WTC11 (cell line): Measurements from ENCODE around the gene CREB1. TPM values are rescaled to one million over a fixed set of nuclear protein-coding genes. Genes with fewer than 3 reads are reported as not detected.

Source experiments
- ATAC-seq: fragments of 200-7000 bp; cut with Tn5 transposase; 2 replicates; pipeline ENCODE4 v1.10.0; 2021; ENCODE audit warnings: mild to moderate bottlenecking, moderate library complexity
- Bru-seq: library from RNA; stranded (reverse); fragments of 400-500 nt; gene quantifications from one replicate; lab custom pipeline; 2021; lab: Mats Ljungman, UMichigan
- CTCF ChIA-PET: fragments of 300-600 bp; sonication (Branson Sonifier 250); formaldehyde crosslinking; loops from one replicate; lab custom pipeline; 2021; ENCODE audit warnings: antibody characterized with exemption; lab: Charles Lee
- POLR2A ChIA-PET: fragments of 350-600 bp; sonication (Branson Sonifier 250); formaldehyde crosslinking; loops from one replicate; lab custom pipeline; 2021; ENCODE audit warnings: antibody characterized with exemption; lab: Charles Lee
- DNase-seq: peaks from one replicate; pipeline ENCODE4 v3.0.0; 2021; ENCODE audit warnings: low spot score
- H3K27ac Mint-ChIP-seq: 2 replicates; pipeline ENCODE4 v1.8.0; 2021; ENCODE audit warnings: mixed read lengths
- H3K27me3 Mint-ChIP-seq: 2 replicates; pipeline ENCODE4 v1.8.0; 2021; ENCODE audit warnings: low read depth, mild to moderate bottlenecking, moderate library complexity, mixed read lengths
- H3K36me3 Mint-ChIP-seq: 2 replicates; pipeline ENCODE4 v1.8.0; 2021; ENCODE audit warnings: mixed read lengths
- H3K4me1 Mint-ChIP-seq: 2 replicates; pipeline ENCODE4 v1.8.0; 2022; ENCODE audit warnings: mixed read lengths
- H3K4me3 Mint-ChIP-seq: 2 replicates; pipeline ENCODE4 v1.8.0; 2021; ENCODE audit warnings: mild to moderate bottlenecking, moderate library complexity, mixed read lengths
- H3K9me3 Mint-ChIP-seq: 2 replicates; pipeline ENCODE4 v1.8.0; 2021; ENCODE audit warnings: mixed read lengths
- AFF4 ChIP-seq: sonication (generic); formaldehyde crosslinking; IDR thresholded peaks from 2 replicates; pipeline ENCODE4 v1.8.1; 2023; ENCODE audit warnings: mild to moderate bottlenecking, missing genetic modification reagents, borderline replicate concordance
- CBFB ChIP-seq: sonication (generic); formaldehyde crosslinking; IDR thresholded peaks from 2 replicates; pipeline ENCODE4 v1.8.1; 2022; ENCODE audit warnings: mild to moderate bottlenecking, low read depth, missing genetic modification reagents
- CREB1 ChIP-seq: sonication (generic); formaldehyde crosslinking; IDR thresholded peaks from 2 replicates; pipeline ENCODE4 v1.8.0; 2023; ENCODE audit warnings: mild to moderate bottlenecking, missing genetic modification reagents
- CREM ChIP-seq: sonication (generic); formaldehyde crosslinking; IDR thresholded peaks from 2 replicates; pipeline ENCODE4 v1.8.1; 2022; ENCODE audit warnings: mild to moderate bottlenecking, missing genetic modification reagents, moderate library complexity
- E2F5 ChIP-seq: sonication (generic); formaldehyde crosslinking; IDR thresholded peaks from 2 replicates; pipeline ENCODE4 v1.8.1; 2022; ENCODE audit warnings: mild to moderate bottlenecking, moderate library complexity, missing genetic modification reagents
- ETV6 ChIP-seq: sonication (generic); formaldehyde crosslinking; IDR thresholded peaks from 2 replicates; pipeline ENCODE4 v1.8.1; 2022; ENCODE audit warnings: mild to moderate bottlenecking, missing genetic modification reagents
- FOXK1 ChIP-seq: sonication (generic); formaldehyde crosslinking; IDR thresholded peaks from 2 replicates; pipeline ENCODE4 v1.8.0; 2022; ENCODE audit warnings: mild to moderate bottlenecking, moderate library complexity, missing genetic modification reagents
- HMGXB4 ChIP-seq: sonication (generic); formaldehyde crosslinking; IDR thresholded peaks from 2 replicates; pipeline ENCODE4 v1.8.1; 2023; ENCODE audit warnings: mild to moderate bottlenecking, moderate library complexity, missing genetic modification reagents
- JUN ChIP-seq: sonication (generic); formaldehyde crosslinking; IDR thresholded peaks from 2 replicates; pipeline ENCODE4 v1.8.0; 2023; ENCODE audit warnings: mild to moderate bottlenecking, missing genetic modification reagents
- NFE2L1 ChIP-seq: sonication (generic); formaldehyde crosslinking; IDR thresholded peaks from 2 replicates; pipeline ENCODE4 v1.8.1; 2023; ENCODE audit warnings: missing genetic modification reagents
- NFYB ChIP-seq: sonication (generic); formaldehyde crosslinking; conservative IDR thresholded peaks from 2 replicates; pipeline ENCODE4 v1.8.0; 2022; ENCODE audit warnings: low read depth, missing genetic modification reagents
- SMAD3 ChIP-seq: sonication (generic); formaldehyde crosslinking; IDR thresholded peaks from 2 replicates; pipeline ENCODE4 v1.8.0; 2022; ENCODE audit warnings: missing genetic modification reagents, mild to moderate bottlenecking, borderline replicate concordance
- SMAD4 ChIP-seq: sonication (generic); formaldehyde crosslinking; IDR thresholded peaks from 2 replicates; pipeline ENCODE4 v1.8.0; 2022; ENCODE audit warnings: mild to moderate bottlenecking, missing genetic modification reagents
- SOX15 ChIP-seq: fragments of 250-450 bp; sonication (Bioruptor Pico); IDR thresholded peaks from 2 replicates; pipeline ENCODE4 v1.9.0; 2021; ENCODE audit warnings: mild to moderate bottlenecking
- SP1 ChIP-seq: sonication (generic); formaldehyde crosslinking; conservative IDR thresholded peaks from 2 replicates; pipeline ENCODE4 v1.8.1; 2022; ENCODE audit warnings: missing genetic modification reagents
- TEAD1 ChIP-seq: sonication (generic); formaldehyde crosslinking; IDR thresholded peaks from 2 replicates; pipeline ENCODE4 v1.8.0; 2022; ENCODE audit warnings: mild to moderate bottlenecking, missing genetic modification reagents
- TEAD4 ChIP-seq: sonication (generic); formaldehyde crosslinking; IDR thresholded peaks from 2 replicates; pipeline ENCODE4 v1.8.0; 2022; ENCODE audit warnings: mild to moderate bottlenecking, missing genetic modification reagents
- ZNF138 ChIP-seq: sonication (generic); formaldehyde crosslinking; conservative IDR thresholded peaks from 2 replicates; pipeline ENCODE4 v1.8.1; 2022; ENCODE audit warnings: mild to moderate bottlenecking, moderate library complexity, missing genetic modification reagents
- ZNF232 ChIP-seq: sonication (generic); formaldehyde crosslinking; IDR thresholded peaks from 2 replicates; pipeline ENCODE4 v1.8.0; 2022; ENCODE audit warnings: mild to moderate bottlenecking, missing genetic modification reagents
- ZNF396 ChIP-seq: fragments of 250-450 bp; sonication (Bioruptor Pico); IDR thresholded peaks from 2 replicates; pipeline ENCODE4 v1.8.0; 2021; ENCODE audit warnings: mild to moderate bottlenecking, moderate library complexity, borderline replicate concordance
- ZNF416 ChIP-seq: fragments of 250-450 bp; sonication (Bioruptor Pico); IDR thresholded peaks from 2 replicates; pipeline ENCODE4 v1.9.0; 2021; ENCODE audit warnings: mild to moderate bottlenecking, inconsistent platforms
- long read RNA-seq, 3 experiments: library from RNA in 1 of 3; library from capped mRNA in 1 of 3; library from polyadenylated mRNA in 1 of 3; unstranded in 2 of 3; stranded (forward) in 1 of 3; transcript quantifications; one replicate each; pipeline ENCODE4 v2.0.0, GENCODE V29; 2021
- total RNA-seq: library from RNA; stranded (reverse); gene quantifications from 3 replicates; pipeline ENCODE4 v1.2.3, GENCODE V29; 2021
- TF ChIP-seq, protein P1 (sequence below): sonication (generic); formaldehyde crosslinking; IDR thresholded peaks from 2 replicates; pipeline ENCODE4 v1.8.0; 2022; ENCODE audit warnings: mild to moderate bottlenecking, missing genetic modification reagents
- TF ChIP-seq, protein P2 (sequence below): sonication (generic); formaldehyde crosslinking; IDR thresholded peaks from 2 replicates; pipeline ENCODE4 v1.8.1; 2022; ENCODE audit warnings: mild to moderate bottlenecking, missing genetic modification reagents, moderate library complexity, borderline replicate concordance

Gene CREB1
- total RNA-seq, result 80.7 to 97.7 TPM (median 85.0 TPM) in 3 replicates
- Bru-seq, nascent RNA, result percentile 95 among the genes with signal in this experiment
- long read RNA-seq, experiment 1, full-length matches to known transcripts, result 81 of 172 reads
- long read RNA-seq, experiment 1, partial matches to known transcripts, result 44 of 172 reads
- long read RNA-seq, experiment 1, other reads (novel, unspliced or antisense), result 47 of 172 reads
- long read RNA-seq, experiment 2, full-length matches to known transcripts, result 18 of 76 reads
- long read RNA-seq, experiment 2, partial matches to known transcripts, result 8 of 76 reads
- long read RNA-seq, experiment 2, other reads (novel, unspliced or antisense), result 50 of 76 reads
- long read RNA-seq, experiment 3, full-length matches to known transcripts, result 83 of 106 reads
- long read RNA-seq, experiment 3, partial matches to known transcripts, result 6 of 106 reads
- long read RNA-seq, experiment 3, other reads (novel, unspliced or antisense), result 17 of 106 reads

GRCh38 chr2:207529330-207530159 is at the start of gene CREB1:
TSS of gene CREB1 (plus strand) at chr2:207529962. CDS start at chr2:207555636, 25,674 bp downstream.
- H3K4me1 Mint-ChIP-seq, result peaks cover 43% of the 10 kb centered on the region
- 0 out of 2 replicates have a peak, but pooled peaks cover 9% of the 10 kb centered on the region for H3K36me3 Mint-ChIP-seq
- H3K27ac Mint-ChIP-seq, result peak within 1 kb of the TSS; percentile 100
- POLR2A ChIA-PET, result interaction anchor here (0.6 to 2.1 kb wide), 8 partner anchors 11 to 368 kb away, joined by 3 to 6 read pairs (median 4); partner anchors contain the start of genes KLF7 and METTL21A
- no peaks in the 10 kb centered on the region for H3K9me3 Mint-ChIP-seq
- peaks cover 13% of the 10 kb centered on the region for H3K27me3 Mint-ChIP-seq
- peak; percentile 94 for ATAC-seq
- peak; percentile 99 for DNase-seq
- CTCF ChIA-PET, result interaction anchor here (1.0 kb wide), 1 partner anchor 27 kb away, joined by 3 read pairs; no protein-coding TSS in a partner anchor
- peak within 1 kb of the TSS; percentile 98 for H3K4me3 Mint-ChIP-seq
- TF ChIP-seq FOXK1 (CRISPR knock-in tag), result 0 out of 2 replicates have a peak, but pooled peaks have one; percentile 23
- peak; percentile 65; the same call in 1 of the 2 replicates for TF ChIP-seq NFE2L1
- no peak for TF ChIP-seq ZNF396 (CRISPR knock-in tag)
- peak; percentile 83 for TF ChIP-seq SMAD3 (CRISPR knock-in tag)
- peak; percentile 82; the same call in 1 of the 2 replicates for TF ChIP-seq ETV6 (CRISPR knock-in tag)
- 0 out of 2 replicates have a peak, but pooled peaks have one; percentile 17 for TF ChIP-seq SMAD4 (CRISPR knock-in tag)
- TF ChIP-seq E2F5 (CRISPR knock-in tag), result peak; percentile 81; the same call in 1 of the 2 replicates
- TF ChIP-seq SP1 (CRISPR knock-in tag), result peak; percentile 69
- TF ChIP-seq CREM, result peak; percentile 36; the same call in 1 of the 2 replicates
- TF ChIP-seq SOX15 (CRISPR knock-in tag), result no peak
- TF ChIP-seq HMGXB4, result 0 out of 2 replicates have a peak, but pooled peaks have one; percentile 31
- TF ChIP-seq JUN (CRISPR knock-in tag), result 0 out of 2 replicates have a peak, but pooled peaks have one; percentile 53
- TF ChIP-seq CREB1, result no peak
- TF ChIP-seq, protein P1, sequence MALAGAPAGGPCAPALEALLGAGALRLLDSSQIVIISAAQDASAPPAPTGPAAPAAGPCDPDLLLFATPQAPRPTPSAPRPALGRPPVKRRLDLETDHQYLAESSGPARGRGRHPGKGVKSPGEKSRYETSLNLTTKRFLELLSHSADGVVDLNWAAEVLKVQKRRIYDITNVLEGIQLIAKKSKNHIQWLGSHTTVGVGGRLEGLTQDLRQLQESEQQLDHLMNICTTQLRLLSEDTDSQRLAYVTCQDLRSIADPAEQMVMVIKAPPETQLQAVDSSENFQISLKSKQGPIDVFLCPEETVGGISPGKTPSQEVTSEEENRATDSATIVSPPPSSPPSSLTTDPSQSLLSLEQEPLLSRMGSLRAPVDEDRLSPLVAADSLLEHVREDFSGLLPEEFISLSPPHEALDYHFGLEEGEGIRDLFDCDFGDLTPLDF, result 0 out of 2 replicates have a peak, but pooled peaks have one; percentile 48
- 0 out of 2 replicates have a peak, but pooled peaks have one; percentile 30 for TF ChIP-seq ZNF232 (CRISPR knock-in tag)
- no peak for TF ChIP-seq AFF4 (CRISPR knock-in tag)
- TF ChIP-seq, protein P2, sequence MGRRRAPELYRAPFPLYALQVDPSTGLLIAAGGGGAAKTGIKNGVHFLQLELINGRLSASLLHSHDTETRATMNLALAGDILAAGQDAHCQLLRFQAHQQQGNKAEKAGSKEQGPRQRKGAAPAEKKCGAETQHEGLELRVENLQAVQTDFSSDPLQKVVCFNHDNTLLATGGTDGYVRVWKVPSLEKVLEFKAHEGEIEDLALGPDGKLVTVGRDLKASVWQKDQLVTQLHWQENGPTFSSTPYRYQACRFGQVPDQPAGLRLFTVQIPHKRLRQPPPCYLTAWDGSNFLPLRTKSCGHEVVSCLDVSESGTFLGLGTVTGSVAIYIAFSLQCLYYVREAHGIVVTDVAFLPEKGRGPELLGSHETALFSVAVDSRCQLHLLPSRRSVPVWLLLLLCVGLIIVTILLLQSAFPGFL (CRISPR knock-in tag), result 0 out of 2 replicates have a peak, but pooled peaks have one; percentile 16
- peak; percentile 25; the same call in 1 of the 2 replicates for TF ChIP-seq CBFB (CRISPR knock-in tag)
- TF ChIP-seq ZNF416 (CRISPR knock-in tag), result 0 out of 2 replicates have a peak, but pooled peaks have one; percentile 18
- 0 out of 2 replicates have a peak, but pooled peaks have one; percentile 27 for TF ChIP-seq TEAD4 (CRISPR knock-in tag)
- peak; percentile 80 for TF ChIP-seq TEAD1 (CRISPR knock-in tag)
- 0 out of 2 replicates have a peak, but pooled peaks have one; percentile 52 for TF ChIP-seq ZNF138 (CRISPR knock-in tag)
- TF ChIP-seq NFYB (CRISPR knock-in tag), result no peak
